Fibroblast of lung (primary cell): ENCODE measurements around the gene HIGD2A. TPM values are rescaled to one million over a fixed set of nuclear protein-coding genes. Genes with fewer than 3 reads are reported as not detected.

ENCODE experiments used
- DNase-seq, 2 donors: peaks; one replicate each; pipeline versions ENCODE4 v3.0.0 to v3.0.0-alpha.2; 2010; ENCODE audit warnings: low read depth in 2 of 2
- H2AFZ ChIP-seq: 2 replicates; pipeline ENCODE4 v1.5.1; 2012; ENCODE audit warnings: low read length, control low read depth, inconsistent platforms
- H3K27ac ChIP-seq: 2 replicates; pipeline ENCODE4 v1.5.1; 2011; ENCODE audit warnings: low read length, control low read depth; ENCODE audit not compliant: insufficient read depth
- H3K27me3 ChIP-seq: 2 replicates; pipeline ENCODE4 v1.5.1; 2011; ENCODE audit warnings: mild to moderate bottlenecking, low read length; ENCODE audit not compliant: control insufficient read depth, insufficient read depth
- H3K36me3 ChIP-seq: 2 replicates; pipeline ENCODE4 v1.5.1; 2011; ENCODE audit warnings: low read length; ENCODE audit not compliant: control insufficient read depth, insufficient read depth
- H3K4me1 ChIP-seq: 2 replicates; pipeline ENCODE4 v1.5.1; 2011; ENCODE audit warnings: low read length; ENCODE audit not compliant: control insufficient read depth, insufficient read depth; ENCODE audit errors: extremely low read depth
- H3K4me2 ChIP-seq: 2 replicates; pipeline ENCODE4 v1.5.1; 2011; ENCODE audit warnings: low read length, control low read depth; ENCODE audit not compliant: insufficient read depth; ENCODE audit errors: extremely low read depth
- H3K4me3 ChIP-seq, 4 experiments: fragments of 200-600 bp in 1 of 4; sonication (generic) in 1 of 4; replicated peaks in 1 of 4; 2 replicates each; pipeline ENCODE4 v1.5.1; 2011 to 2016; ENCODE audit warnings: low read length in 4 of 4, low read depth in 3 of 4, mild to moderate bottlenecking in 3 of 4, control low read depth in 2 of 4, inconsistent platforms in 1 of 4, mixed read lengths in 1 of 4; ENCODE audit not compliant: insufficient read depth in 1 of 4; ENCODE audit errors: control extremely low read depth in 1 of 4
- H3K79me2 ChIP-seq: 2 replicates; pipeline ENCODE4 v1.5.1; 2012; ENCODE audit warnings: mild to moderate bottlenecking, low read length, inconsistent platforms; ENCODE audit not compliant: control insufficient read depth, insufficient read depth
- H3K9ac ChIP-seq: 2 replicates; pipeline ENCODE4 v1.5.1; 2011; ENCODE audit warnings: mild to moderate bottlenecking, low read length, control low read depth; ENCODE audit not compliant: insufficient read depth
- H3K9me3 ChIP-seq: 2 replicates; pipeline ENCODE4 v1.5.1; 2012; ENCODE audit warnings: low read depth, low read length; ENCODE audit not compliant: control insufficient read depth, insufficient read depth
- H4K20me1 ChIP-seq: 2 replicates; pipeline ENCODE4 v1.5.1; 2011; ENCODE audit warnings: low read length; ENCODE audit not compliant: control insufficient read depth, insufficient read depth; ENCODE audit errors: extremely low read depth
- CTCF ChIP-seq, 2 donors: IDR thresholded peaks in 1 of 2; conservative IDR thresholded peaks in 1 of 2; 1 replicate in 1 of 2; 2 replicates in 1 of 2; pipeline ENCODE4 v1.5.1; 2011 to 2012; ENCODE audit warnings: low read length in 2 of 2, control low read depth in 1 of 2, inconsistent platforms in 1 of 2, low read depth in 1 of 2, mild to moderate bottlenecking in 1 of 2
- EZH2 ChIP-seq: IDR thresholded peaks from 2 replicates; pipeline ENCODE4 v1.5.1; 2012; ENCODE audit warnings: low read length, control low read depth, mild to moderate bottlenecking; ENCODE audit errors: missing control alignments
- polyA plus RNA-seq, 2 donors: library from polyadenylated mRNA; depleted of rRNA in 1 of 2; stranded (reverse) in 1 of 2; unstranded in 1 of 2; fragments of >200 nt; gene quantifications; 2 replicates each; pipeline ENCODE4 v1.2.1, GENCODE V29; 2011 to 2012; ENCODE audit warnings: missing spikeins in 1 of 2
- total RNA-seq: library from RNA; depleted of rRNA; stranded (reverse); fragments of >200 nt; gene quantifications from 2 replicates; pipeline ENCODE4 v1.2.1, GENCODE V29; 2014

The HIGD2A gene
- total and polyA plus RNA-seq, 2 donors (not counting 1 experiment from before 2014, with no cell fraction given): 54.7 to 77.6 TPM

GRCh38 chr5:176379881-176380280, 8.7 kb upstream of the HIGD2A start:
- Histone ChIP-seq H3K27ac (no peak overlapping the region), H3K27me3 (no peaks in the 10 kb centered on the region), H2AFZ (no peak overlapping the region), H3K4me3 (no peak overlapping the region), H3K4me2 (no peak overlapping the region), H3K9me3 (no peaks in the 10 kb centered on the region), H4K20me1 (no peaks in the 10 kb centered on the region), H3K79me2 (no peaks in the 10 kb centered on the region), H3K4me1 (no peaks in the 10 kb centered on the region), H3K36me3 (peaks cover 11% of the 10 kb centered on the region), H3K9ac (no peak overlapping the region)
- TF ChIP-seq EZH2: no peak
- TF ChIP-seq CTCF (conservative IDR thresholded peaks at IDR 0.05 in 1 of 2, IDR thresholded peaks at IDR 0.05 in 1 of 2; ENCODE audit: low read depth in 1 of 2, low read length in 2 of 2): no peak
- no peak for DNase-seq

- DNase-seq: peak in 1 of 2 donors; percentile 51
- no peak for TF ChIP-seq EZH2
- TF ChIP-seq CTCF (conservative IDR thresholded peaks at IDR 0.05 in 1 of 2, IDR thresholded peaks at IDR 0.05 in 1 of 2; ENCODE audit: low read depth in 1 of 2, low read length in 2 of 2): no peak
- no peak overlapping the region for H3K9ac ChIP-seq
- no peaks in the 10 kb centered on the region for H4K20me1 ChIP-seq
- H3K4me3 ChIP-seq: no peak overlapping the region
- no peaks in the 10 kb centered on the region for H3K9me3 ChIP-seq
- no peaks in the 10 kb centered on the region for H3K27me3 ChIP-seq
- H3K79me2 ChIP-seq: peaks cover 11% of the 10 kb centered on the region
- no peak overlapping the region for H3K4me2 ChIP-seq
- H2AFZ ChIP-seq: no peak overlapping the region
- H3K36me3 ChIP-seq: peaks cover 12% of the 10 kb centered on the region
- no peak overlapping the region for H3K27ac ChIP-seq
- H3K4me1 ChIP-seq: peaks cover 1% of the 10 kb centered on the region
Measured at GRCh38 chr5:176381423-176381822, 7.1 kb upstream of the HIGD2A start.

- Histone ChIP-seq H3K4me2 (no peak overlapping the region), H2AFZ (no peak overlapping the region), H3K9ac (no peak overlapping the region), H4K20me1 (no peaks in the 10 kb centered on the region), H3K79me2 (peaks cover 16% of the 10 kb centered on the region), H3K4me1 (peaks cover 5% of the 10 kb centered on the region), H3K9me3 (no peaks in the 10 kb centered on the region), H3K27ac (no peak overlapping the region), H3K27me3 (no peaks in the 10 kb centered on the region), H3K36me3 (peaks cover 16% of the 10 kb centered on the region), H3K4me3 (no peak overlapping the region)
- TF ChIP-seq CTCF (conservative IDR thresholded peaks at IDR 0.05 in 1 of 2, IDR thresholded peaks at IDR 0.05 in 1 of 2; ENCODE audit: low read depth in 1 of 2, low read length in 2 of 2) (no peak), EZH2 (no peak)
- no peak for DNase-seq
Measured at GRCh38 chr5:176381979-176382378, 6.6 kb upstream of the HIGD2A start.
